GM20000 (cell line): ENCODE data around the gene MYH8.

Experiments
- DNase-seq: peaks from one replicate; pipeline ENCODE4 v3.0.0; 2012; ENCODE audit warnings: low spot score
- TF ChIP-seq, protein P1 (sequence below): IDR thresholded peaks from 2 replicates; pipeline ENCODE4 v1.5.1; 2012; ENCODE audit warnings: mild to moderate bottlenecking, control low read depth; ENCODE audit errors: extremely low read depth, missing control alignments

Gene MYH8

DNA sequence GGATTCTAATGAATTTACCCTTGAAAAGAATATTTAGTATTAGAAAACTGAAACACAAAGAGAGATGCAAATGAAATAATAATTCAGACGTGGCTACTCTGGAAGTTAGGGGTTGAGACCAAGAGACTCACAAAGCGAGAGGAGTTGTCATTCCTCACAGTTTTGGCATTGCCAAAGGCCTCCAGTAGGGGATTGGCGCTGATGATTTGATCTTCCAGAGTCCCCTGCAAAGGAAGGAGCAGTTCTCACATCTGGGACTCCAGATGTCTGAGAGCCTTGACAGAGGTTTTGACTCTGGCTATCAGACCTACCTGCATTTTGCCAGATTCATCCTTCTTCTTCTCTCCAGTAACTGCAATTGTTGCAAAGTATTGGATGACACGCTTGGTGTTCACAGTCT, 6.6 kb downstream of the MYH8 start:
- TF ChIP-seq, protein P1, sequence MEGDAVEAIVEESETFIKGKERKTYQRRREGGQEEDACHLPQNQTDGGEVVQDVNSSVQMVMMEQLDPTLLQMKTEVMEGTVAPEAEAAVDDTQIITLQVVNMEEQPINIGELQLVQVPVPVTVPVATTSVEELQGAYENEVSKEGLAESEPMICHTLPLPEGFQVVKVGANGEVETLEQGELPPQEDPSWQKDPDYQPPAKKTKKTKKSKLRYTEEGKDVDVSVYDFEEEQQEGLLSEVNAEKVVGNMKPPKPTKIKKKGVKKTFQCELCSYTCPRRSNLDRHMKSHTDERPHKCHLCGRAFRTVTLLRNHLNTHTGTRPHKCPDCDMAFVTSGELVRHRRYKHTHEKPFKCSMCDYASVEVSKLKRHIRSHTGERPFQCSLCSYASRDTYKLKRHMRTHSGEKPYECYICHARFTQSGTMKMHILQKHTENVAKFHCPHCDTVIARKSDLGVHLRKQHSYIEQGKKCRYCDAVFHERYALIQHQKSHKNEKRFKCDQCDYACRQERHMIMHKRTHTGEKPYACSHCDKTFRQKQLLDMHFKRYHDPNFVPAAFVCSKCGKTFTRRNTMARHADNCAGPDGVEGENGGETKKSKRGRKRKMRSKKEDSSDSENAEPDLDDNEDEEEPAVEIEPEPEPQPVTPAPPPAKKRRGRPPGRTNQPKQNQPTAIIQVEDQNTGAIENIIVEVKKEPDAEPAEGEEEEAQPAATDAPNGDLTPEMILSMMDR, result no peak
- no peak for DNase-seq

DNA sequence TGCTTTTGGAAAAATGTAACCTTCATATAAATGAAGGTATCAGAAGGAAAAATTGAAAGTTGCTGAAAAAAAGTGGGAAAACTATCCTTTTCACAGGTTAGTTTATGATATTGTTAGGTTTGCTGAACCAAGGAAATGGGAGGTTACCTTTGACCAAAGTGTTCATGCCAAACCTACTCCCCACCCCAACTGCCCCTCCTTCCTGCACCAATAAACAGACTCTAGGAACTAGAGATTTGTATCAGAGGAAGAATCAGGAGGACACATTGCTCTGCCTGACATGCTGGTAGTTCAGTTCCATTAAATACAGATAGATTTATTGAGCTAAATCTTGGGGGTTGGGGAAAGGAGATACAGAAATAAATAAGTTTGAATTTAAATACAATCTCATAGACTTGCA, 18.2 kb downstream of the MYH8 start:
- no peak for DNase-seq
- TF ChIP-seq, protein P1, result no peak

- TF ChIP-seq, protein P1, result no peak
- no peak for DNase-seq
These were observed 23.4 kb downstream of the MYH8 start for GRCh38 chr17:10398352-10398751.

DNA sequence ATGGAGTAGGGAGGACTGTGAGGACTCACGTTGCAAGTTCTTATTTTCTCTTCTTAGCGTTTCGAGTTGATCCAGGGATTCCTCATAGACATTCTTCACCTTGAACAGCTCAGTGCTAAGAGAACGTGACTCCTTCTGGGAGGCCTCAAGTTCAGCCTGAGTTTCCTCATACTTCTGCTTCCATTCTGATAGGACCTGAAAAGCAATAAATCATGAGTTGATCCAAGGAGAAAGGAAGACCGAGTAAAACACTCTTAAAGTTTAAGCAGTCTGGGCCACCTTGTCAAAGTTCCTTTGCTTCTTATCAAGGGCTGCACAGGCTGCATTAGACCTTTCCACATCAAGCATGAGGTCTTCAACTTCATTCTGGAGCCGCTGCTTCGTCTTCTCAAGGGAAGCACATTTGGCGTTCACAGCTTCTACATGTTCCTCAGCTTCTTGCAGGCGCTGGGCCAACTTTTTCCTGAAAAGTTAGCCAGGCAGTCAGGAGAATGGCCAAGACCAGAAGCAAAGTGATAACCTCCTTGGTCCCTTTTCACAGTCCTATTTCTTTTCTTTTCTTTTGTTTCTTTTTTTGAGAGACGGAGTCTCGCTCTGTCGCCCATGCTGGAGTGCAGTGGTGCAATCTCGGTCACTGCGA, 25.1 kb downstream of the MYH8 start:
- TF ChIP-seq, protein P1, result no peak
- no peak for DNase-seq

GRCh38 chr17:10394201-10394887, 27.4 kb downstream of the MYH8 start:
- DNase-seq, result peak; percentile 5
- TF ChIP-seq, protein P1, result no peak

DNA sequence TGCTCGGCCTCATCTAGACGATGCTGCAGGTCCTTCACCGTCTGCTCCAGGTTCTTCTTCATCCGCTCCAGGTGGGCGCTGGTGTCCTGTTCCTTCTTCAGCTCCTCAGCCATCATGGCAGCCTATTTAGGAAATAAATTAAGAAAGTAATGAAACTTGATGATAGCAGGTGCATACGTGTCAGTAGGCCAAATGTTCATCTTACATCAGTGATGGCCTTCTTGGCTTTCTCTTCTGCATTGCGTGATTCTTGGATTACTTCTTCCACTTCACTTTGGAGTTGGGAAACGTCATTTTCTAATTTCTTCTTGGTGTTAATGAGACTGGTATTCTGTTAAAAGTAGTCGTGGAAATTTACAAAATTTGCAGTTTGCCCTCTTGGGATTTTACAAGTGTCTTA, 28.9 kb downstream of the MYH8 start:
- TF ChIP-seq, protein P1, result no peak
- no peak for DNase-seq

DNA sequence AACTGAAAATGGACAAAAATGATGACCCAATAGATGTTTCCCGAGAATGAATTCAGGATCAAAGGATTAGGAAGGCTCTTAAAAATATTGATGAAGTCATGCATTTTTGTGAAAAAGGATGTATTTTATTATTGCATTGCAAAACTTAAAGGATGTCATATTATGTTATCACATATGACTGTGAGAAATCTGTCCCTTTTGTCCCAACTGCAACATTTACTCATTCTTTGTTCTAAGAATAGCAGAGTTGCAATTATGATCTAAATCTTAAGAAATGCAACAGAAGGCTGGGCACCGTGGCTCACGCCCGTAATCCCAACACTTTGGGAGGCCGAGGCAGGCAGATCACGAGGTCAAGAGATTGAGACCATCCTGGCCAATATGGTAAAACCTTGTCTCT, 35.9 kb downstream of the MYH8 start:
- DNase-seq, result no peak
- TF ChIP-seq, protein P1, result no peak
